ENCODE measurements around the gene ZBTB43.

GRCh38 chr9:126864771-126865170 lies 59.9 kb downstream of the ZBTB43 start:
- TF ChIP-seq, protein P1, sequence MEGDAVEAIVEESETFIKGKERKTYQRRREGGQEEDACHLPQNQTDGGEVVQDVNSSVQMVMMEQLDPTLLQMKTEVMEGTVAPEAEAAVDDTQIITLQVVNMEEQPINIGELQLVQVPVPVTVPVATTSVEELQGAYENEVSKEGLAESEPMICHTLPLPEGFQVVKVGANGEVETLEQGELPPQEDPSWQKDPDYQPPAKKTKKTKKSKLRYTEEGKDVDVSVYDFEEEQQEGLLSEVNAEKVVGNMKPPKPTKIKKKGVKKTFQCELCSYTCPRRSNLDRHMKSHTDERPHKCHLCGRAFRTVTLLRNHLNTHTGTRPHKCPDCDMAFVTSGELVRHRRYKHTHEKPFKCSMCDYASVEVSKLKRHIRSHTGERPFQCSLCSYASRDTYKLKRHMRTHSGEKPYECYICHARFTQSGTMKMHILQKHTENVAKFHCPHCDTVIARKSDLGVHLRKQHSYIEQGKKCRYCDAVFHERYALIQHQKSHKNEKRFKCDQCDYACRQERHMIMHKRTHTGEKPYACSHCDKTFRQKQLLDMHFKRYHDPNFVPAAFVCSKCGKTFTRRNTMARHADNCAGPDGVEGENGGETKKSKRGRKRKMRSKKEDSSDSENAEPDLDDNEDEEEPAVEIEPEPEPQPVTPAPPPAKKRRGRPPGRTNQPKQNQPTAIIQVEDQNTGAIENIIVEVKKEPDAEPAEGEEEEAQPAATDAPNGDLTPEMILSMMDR (IDR thresholded peaks at IDR 0.05; ENCODE audit: low read depth, low read length, missing input control), result no peak
- TF ChIP-seq, protein P2, sequence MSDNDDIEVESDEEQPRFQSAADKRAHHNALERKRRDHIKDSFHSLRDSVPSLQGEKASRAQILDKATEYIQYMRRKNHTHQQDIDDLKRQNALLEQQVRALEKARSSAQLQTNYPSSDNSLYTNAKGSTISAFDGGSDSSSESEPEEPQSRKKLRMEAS (IDR thresholded peaks at IDR 0.05), result no peak
- no peak for TF ChIP-seq GABPA (IDR thresholded peaks at IDR 0.05 in 1 of 2, conservative IDR thresholded peaks at IDR 0.05 in 1 of 2)
